ENCODE results near the gene ABLIM2. TPM values are rescaled to one million over a fixed set of nuclear protein-coding genes. Genes with fewer than 3 reads are reported as not detected.
A peak's percentile ranks its signal among the peaks of the same experiment; 100 is the strongest.

Gene ABLIM2
- total RNA-seq, 1 experiment from 2014 or later = 1.0 TPM

DNA sequence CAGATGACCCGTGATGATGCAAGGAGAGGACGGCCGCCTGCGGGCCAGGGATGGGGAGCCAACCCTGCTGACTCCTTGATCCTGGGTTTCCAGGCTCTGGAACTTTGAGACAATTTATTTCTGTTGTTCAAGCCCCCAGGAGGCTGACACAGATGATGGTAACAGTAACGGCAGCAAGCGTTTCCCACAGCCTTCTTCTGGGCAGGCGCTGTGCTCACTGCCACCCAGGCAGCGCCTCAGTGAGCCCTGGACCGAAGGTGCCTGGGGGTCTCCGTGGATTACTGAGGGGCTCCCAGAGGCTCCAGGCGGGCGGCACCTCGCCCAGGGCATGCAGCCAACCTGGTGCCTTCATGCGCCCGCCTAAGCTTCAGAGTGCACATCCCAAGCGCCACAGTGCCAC lies 115.0 kb downstream of the ABLIM2 start:
- H2BK20ac ChIP-seq (ENCODE audit: low read depth, low read length, poor library complexity, severe bottlenecking) = no peak overlapping the region
- Mint-ChIP-seq H3K4me3 (no peak overlapping the region), H3K4me1 (peaks cover 30 to 33% of the 10 kb centered on the region in 2 experiments), H3K27me3 (ENCODE audit: low read depth) (no peaks in the 10 kb centered on the region; the same call in 1 of the 2 replicates), H3K36me3 (ENCODE audit: insufficient read depth in 1 of 3, low read depth in 3 of 3) (no peaks in the 10 kb centered on the region), H3K9me3 (no peaks in the 10 kb centered on the region), H3K27ac (peak overlapping the region in 1 of 3 experiments; percentile 77; a peak in 1 of 7 replicates)
- no peak overlapping the region for H2AK5ac ChIP-seq (ENCODE audit: insufficient read length, low read length)
- no peaks in the 10 kb centered on the region for H3K79me2 ChIP-seq (ENCODE audit: insufficient read depth, low read length)
- H2BK5ac ChIP-seq (ENCODE audit: insufficient read length, low read length) = no peak overlapping the region
- H2BK120ac ChIP-seq (ENCODE audit: low read depth, low read length, poor library complexity, severe bottlenecking) = no peak overlapping the region
- no peak overlapping the region for H3T11ph ChIP-seq (ENCODE audit: low read length)
- no peak overlapping the region for H2BK15ac ChIP-seq (ENCODE audit: low read depth, low read length)
- no peak overlapping the region for H3K18ac ChIP-seq (ENCODE audit: insufficient read length, low read depth, low read length)
- peaks cover 5% of the 10 kb centered on the region; the same call in 1 of the 2 replicates for H3K4me1 ChIP-seq (ENCODE audit: insufficient read depth, low read length)
- H3K56ac ChIP-seq (ENCODE audit: insufficient read length, low read depth, low read length) = no peak overlapping the region
- no peaks in the 10 kb centered on the region for H3K9me3 ChIP-seq (ENCODE audit: control insufficient read depth, low read depth, low read length)
- DNase-seq = no peak
- no peak overlapping the region for H3K9ac ChIP-seq (ENCODE audit: extremely low read depth, insufficient read length, low read length)
- no peaks in the 10 kb centered on the region for H3K27me3 ChIP-seq (ENCODE audit: insufficient read depth, low read length)
- H3K27ac ChIP-seq (ENCODE audit: insufficient read length, low read depth, low read length) = no peak overlapping the region
- TF ChIP-seq, protein P1, sequence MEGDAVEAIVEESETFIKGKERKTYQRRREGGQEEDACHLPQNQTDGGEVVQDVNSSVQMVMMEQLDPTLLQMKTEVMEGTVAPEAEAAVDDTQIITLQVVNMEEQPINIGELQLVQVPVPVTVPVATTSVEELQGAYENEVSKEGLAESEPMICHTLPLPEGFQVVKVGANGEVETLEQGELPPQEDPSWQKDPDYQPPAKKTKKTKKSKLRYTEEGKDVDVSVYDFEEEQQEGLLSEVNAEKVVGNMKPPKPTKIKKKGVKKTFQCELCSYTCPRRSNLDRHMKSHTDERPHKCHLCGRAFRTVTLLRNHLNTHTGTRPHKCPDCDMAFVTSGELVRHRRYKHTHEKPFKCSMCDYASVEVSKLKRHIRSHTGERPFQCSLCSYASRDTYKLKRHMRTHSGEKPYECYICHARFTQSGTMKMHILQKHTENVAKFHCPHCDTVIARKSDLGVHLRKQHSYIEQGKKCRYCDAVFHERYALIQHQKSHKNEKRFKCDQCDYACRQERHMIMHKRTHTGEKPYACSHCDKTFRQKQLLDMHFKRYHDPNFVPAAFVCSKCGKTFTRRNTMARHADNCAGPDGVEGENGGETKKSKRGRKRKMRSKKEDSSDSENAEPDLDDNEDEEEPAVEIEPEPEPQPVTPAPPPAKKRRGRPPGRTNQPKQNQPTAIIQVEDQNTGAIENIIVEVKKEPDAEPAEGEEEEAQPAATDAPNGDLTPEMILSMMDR (conservative IDR thresholded peaks at IDR 0.05) = no peak
- no peak overlapping the region for H2BK12ac ChIP-seq (ENCODE audit: insufficient read length, low read depth, low read length)
- H3K4ac ChIP-seq (ENCODE audit: low read depth, low read length) = no peak overlapping the region
- no peak overlapping the region for H3K14ac ChIP-seq (ENCODE audit: insufficient read depth, low read length)
- H2AFZ ChIP-seq (ENCODE audit: low read length) = no peak overlapping the region
- H4K5ac ChIP-seq (ENCODE audit: insufficient read length, low read depth, low read length) = no peak overlapping the region
- H4K8ac ChIP-seq (replicated peaks; ENCODE audit: insufficient read length, low read depth, low read length) = no peak overlapping the region
- H3K79me1 ChIP-seq (ENCODE audit: insufficient read depth, low read depth, low read length, poor library complexity, severe bottlenecking) = no peaks in the 10 kb centered on the region
- H3K23ac ChIP-seq (ENCODE audit: insufficient read length, low read depth, low read length) = no peak overlapping the region
- no peaks in the 10 kb centered on the region for H4K20me1 ChIP-seq (ENCODE audit: control insufficient read depth, insufficient read depth, insufficient read length)
- no peak overlapping the region for H3K4me2 ChIP-seq (ENCODE audit: insufficient read depth, insufficient read length, low read length)
- no peaks in the 10 kb centered on the region for H3K23me2 ChIP-seq (ENCODE audit: insufficient read length, low read depth, low read length, poor library complexity, severe bottlenecking)
- no CpG with 5 or more reads among the region's 16 CpGs for WGBS (ENCODE audit: extremely low coverage, insufficient read length, low lambda C conversion rate)
- H4K91ac ChIP-seq (ENCODE audit: insufficient read length, low read depth, low read length) = no peak overlapping the region
